OCI-LY7 (cell line): ENCODE results near the gene ZNF350. TPM values are rescaled to one million over a fixed set of nuclear protein-coding genes. Genes with fewer than 3 reads are reported as not detected.

ENCODE experiments used
- BruUV-seq: library from RNA; stranded (reverse); fragments of 400-500 nt; replicated peaks from 2 replicates; lab custom pipeline; 2021; lab: Mats Ljungman, UMichigan
- CTCF ChIA-PET: fragments of 300-600 bp; sonication (Branson Sonifier 250); formaldehyde crosslinking; loops from one replicate; lab custom pipeline; 2022; ENCODE audit warnings: antibody characterized with exemption; ENCODE audit not compliant: unreplicated experiment; lab: Charles Lee
- POLR2A ChIA-PET: fragments of 300-600 bp; sonication (Branson Sonifier 250); formaldehyde crosslinking; loops from one replicate; lab custom pipeline; 2022; ENCODE audit warnings: antibody characterized with exemption; lab: Charles Lee
- DNase-seq: peaks from one replicate; pipeline ENCODE4 v3.0.0-alpha.2; 2015; ENCODE audit warnings: low spot score
- H2AFZ ChIP-seq: fragments of 200-600 bp; sonication (generic), shearing (Covaris generic); 2 replicates; pipeline ENCODE4 v1.6.1; 2014; ENCODE audit warnings: mild to moderate bottlenecking, antibody characterized with exemption, low read length, moderate library complexity
- H3K27ac ChIP-seq: fragments of 200-600 bp; sonication (generic); 2 replicates; pipeline ENCODE4 v1.5.1; 2014; ENCODE audit warnings: mixed run types, low read depth, mild to moderate bottlenecking, moderate library complexity, low read length, inconsistent platforms; ENCODE audit not compliant: poor library complexity, severe bottlenecking
- H3K36me3 ChIP-seq: fragments of 200-600 bp; sonication (generic); 2 replicates; pipeline ENCODE4 v1.6.1; 2014; ENCODE audit warnings: mild to moderate bottlenecking, antibody characterized with exemption, low read length, moderate library complexity, mixed read lengths; ENCODE audit not compliant: insufficient read depth
- H3K4me1 ChIP-seq: fragments of 200-600 bp; sonication (generic); 2 replicates; pipeline ENCODE4 v1.5.1; 2014; ENCODE audit warnings: mild to moderate bottlenecking, low read length; ENCODE audit not compliant: insufficient read depth, poor library complexity, severe bottlenecking
- H3K4me2 ChIP-seq: fragments of 200-600 bp; sonication (generic); 2 replicates; pipeline ENCODE4 v1.6.1; 2014; ENCODE audit warnings: mild to moderate bottlenecking, low read length
- H3K4me3 ChIP-seq: fragments of 200-600 bp; sonication (generic); 2 replicates; pipeline ENCODE4 v1.5.1; 2014; ENCODE audit warnings: mild to moderate bottlenecking, low read depth, low read length; ENCODE audit not compliant: poor library complexity, severe bottlenecking
- H3K79me2 ChIP-seq: fragments of 200-600 bp; sonication (generic); 2 replicates; pipeline ENCODE4 v1.6.1; 2016; ENCODE audit warnings: low read depth, mild to moderate bottlenecking, low read length, moderate library complexity, mixed read lengths; ENCODE audit not compliant: insufficient read depth
- H3K9me2 ChIP-seq: fragments of 200-600 bp; sonication (generic); 2 replicates; pipeline ENCODE4 v1.6.1; 2016; ENCODE audit warnings: mild to moderate bottlenecking, low read length, mixed read lengths; ENCODE audit not compliant: insufficient read depth
- H3K9me3 ChIP-seq: fragments of 200-600 bp; sonication (generic); 2 replicates; pipeline ENCODE4 v1.6.1; 2014; ENCODE audit warnings: mild to moderate bottlenecking, mixed run types, low read length, mixed read lengths
- H4K20me1 ChIP-seq: fragments of 200-600 bp; sonication (generic); 2 replicates; pipeline ENCODE4 v1.6.1; 2014; ENCODE audit warnings: mild to moderate bottlenecking, antibody characterized with exemption, low read length, moderate library complexity, mixed read lengths; ENCODE audit not compliant: insufficient read depth
- EZH2phosphoT487 ChIP-seq: fragments of 200-600 bp; sonication (generic); IDR thresholded peaks from 2 replicates; pipeline ENCODE4 v1.6.1; 2018; ENCODE audit warnings: low read depth, borderline replicate concordance, mild to moderate bottlenecking, mixed run types, antibody characterized with exemption, low read length, moderate library complexity, mixed read lengths
- intact Hi-C: fragments of 100-400 bp; cut with micrococcal nuclease; formaldehyde crosslinking; loops from one replicate; pipeline ENCODE4 v1.10.0; 2022; ENCODE audit not compliant: unreplicated experiment
- total RNA-seq, 2 experiments: library from RNA; depleted of rRNA in 1 of 2; stranded (reverse); fragments of >200 nt in 1 of 2; shearing (Covaris generic) in 1 of 2; gene quantifications; 2 replicates each; pipeline ENCODE4 v1.2.3, GENCODE V29; 2014 to 2022
- TF ChIP-seq, protein P1 (sequence below): fragments of 200-600 bp; sonication (generic); conservative IDR thresholded peaks from 2 replicates; pipeline ENCODE4 v1.5.1; 2014; ENCODE audit warnings: mild to moderate bottlenecking, antibody characterized with exemption, low read length, moderate library complexity, mixed read lengths

ZNF350 gene
- total RNA-seq, 2 experiments from 2014 or later: 3.1 to 4.9 TPM

GRCh38 chr19:51980116-51980736 is 6.4 kb downstream of the ZNF350 start:
- CTCF ChIA-PET: no interaction called here
- Histone ChIP-seq H2AFZ (no peak overlapping the region), H3K9me2 (no peaks in the 10 kb centered on the region), H3K4me1 (no peaks in the 10 kb centered on the region), H3K4me2 (no peak overlapping the region), H3K4me3 (no peak overlapping the region), H3K36me3 (no peaks in the 10 kb centered on the region; the same call in 1 of the 2 replicates), H3K27ac (no peak overlapping the region), H4K20me1 (no peaks in the 10 kb centered on the region), H3K9me3 (peaks cover 30% of the 10 kb centered on the region; the same call in 1 of the 2 replicates), H3K79me2 (peaks cover 8% of the 10 kb centered on the region; the same call in 1 of the 2 replicates)
- intact Hi-C loops: no loop called here
- no peak for TF ChIP-seq EZH2phosphoT487
- TF ChIP-seq, protein P1, sequence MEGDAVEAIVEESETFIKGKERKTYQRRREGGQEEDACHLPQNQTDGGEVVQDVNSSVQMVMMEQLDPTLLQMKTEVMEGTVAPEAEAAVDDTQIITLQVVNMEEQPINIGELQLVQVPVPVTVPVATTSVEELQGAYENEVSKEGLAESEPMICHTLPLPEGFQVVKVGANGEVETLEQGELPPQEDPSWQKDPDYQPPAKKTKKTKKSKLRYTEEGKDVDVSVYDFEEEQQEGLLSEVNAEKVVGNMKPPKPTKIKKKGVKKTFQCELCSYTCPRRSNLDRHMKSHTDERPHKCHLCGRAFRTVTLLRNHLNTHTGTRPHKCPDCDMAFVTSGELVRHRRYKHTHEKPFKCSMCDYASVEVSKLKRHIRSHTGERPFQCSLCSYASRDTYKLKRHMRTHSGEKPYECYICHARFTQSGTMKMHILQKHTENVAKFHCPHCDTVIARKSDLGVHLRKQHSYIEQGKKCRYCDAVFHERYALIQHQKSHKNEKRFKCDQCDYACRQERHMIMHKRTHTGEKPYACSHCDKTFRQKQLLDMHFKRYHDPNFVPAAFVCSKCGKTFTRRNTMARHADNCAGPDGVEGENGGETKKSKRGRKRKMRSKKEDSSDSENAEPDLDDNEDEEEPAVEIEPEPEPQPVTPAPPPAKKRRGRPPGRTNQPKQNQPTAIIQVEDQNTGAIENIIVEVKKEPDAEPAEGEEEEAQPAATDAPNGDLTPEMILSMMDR: no peak
- no TSS peak for BruUV-seq
- POLR2A ChIA-PET: no interaction called here
- DNase-seq: no peak

DNA sequence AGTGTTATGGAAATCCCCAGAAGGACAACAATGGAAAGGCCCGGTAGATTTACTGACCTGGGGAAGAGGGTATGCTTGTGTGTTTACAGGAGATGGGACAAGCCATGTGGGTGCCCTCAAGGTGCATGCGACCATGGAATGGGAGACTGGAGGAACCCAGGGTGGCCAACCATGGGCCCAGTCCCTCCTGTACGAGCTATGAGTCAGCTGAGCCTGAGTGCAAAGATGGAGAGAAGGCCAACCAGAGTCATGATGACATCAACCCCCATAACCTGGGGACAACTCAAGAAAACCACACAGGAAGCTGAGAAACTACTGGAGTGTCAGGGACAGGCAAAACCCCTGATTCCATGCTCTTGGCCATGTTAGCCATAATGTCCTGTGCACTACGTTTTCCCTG is 7.8 kb downstream of the ZNF350 start:
- peaks cover 12% of the 10 kb centered on the region for H3K36me3 ChIP-seq
- DNase-seq: no peak
- peaks cover 23% of the 10 kb centered on the region; the same call in 1 of the 2 replicates for H3K9me3 ChIP-seq
- TF ChIP-seq, protein P1: no peak
- TF ChIP-seq EZH2phosphoT487: no peak
- intact Hi-C loops: no loop called here
- POLR2A ChIA-PET: no interaction called here
- H3K27ac ChIP-seq: no peak overlapping the region
- no peak overlapping the region for H3K4me3 ChIP-seq
- no peak overlapping the region for H3K4me2 ChIP-seq
- H2AFZ ChIP-seq: no peak overlapping the region
- no peaks in the 10 kb centered on the region for H4K20me1 ChIP-seq
- H3K79me2 ChIP-seq: no peaks in the 10 kb centered on the region
- CTCF ChIA-PET: no interaction called here
- H3K9me2 ChIP-seq: no peaks in the 10 kb centered on the region
- no peaks in the 10 kb centered on the region for H3K4me1 ChIP-seq
- no TSS peak for BruUV-seq

DNA sequence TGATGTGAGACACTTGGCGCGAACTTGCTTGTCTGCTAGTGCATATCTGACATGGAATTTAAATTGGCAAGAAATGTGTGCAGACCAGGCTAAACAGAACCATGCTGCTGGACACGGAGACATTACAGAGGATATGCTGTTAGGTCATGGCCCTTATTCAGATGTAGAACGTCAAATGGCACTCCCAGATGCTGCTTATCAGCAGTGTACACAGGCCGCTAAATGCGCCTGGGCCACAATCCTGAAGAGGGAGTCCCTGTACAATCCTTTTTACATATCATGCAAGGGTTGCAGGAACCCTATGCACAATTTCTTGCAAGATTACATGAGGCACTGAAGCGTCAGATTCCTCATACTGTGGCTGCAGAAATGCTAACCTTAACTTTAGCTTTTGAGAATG is 9.3 kb downstream of the ZNF350 start:
- Histone ChIP-seq H3K36me3 (peaks cover 26% of the 10 kb centered on the region), H3K27ac (no peak overlapping the region), H2AFZ (no peak overlapping the region), H4K20me1 (no peaks in the 10 kb centered on the region), H3K4me2 (no peak overlapping the region), H3K4me1 (no peaks in the 10 kb centered on the region), H3K79me2 (no peaks in the 10 kb centered on the region), H3K4me3 (no peak overlapping the region), H3K9me3 (peaks cover 19% of the 10 kb centered on the region; the same call in 1 of the 2 replicates), H3K9me2 (no peaks in the 10 kb centered on the region)
- POLR2A ChIA-PET: no interaction called here
- intact Hi-C loops: no loop called here
- DNase-seq: no peak
- TF ChIP-seq, protein P1: no peak
- no peak for TF ChIP-seq EZH2phosphoT487
- CTCF ChIA-PET: no interaction called here
- no TSS peak for BruUV-seq
